GM10266 (cell line): ENCODE results near the gene ACTA2.
A peak's percentile ranks its signal among the peaks of the same experiment; 100 is the strongest.

Experiments used
- DNase-seq: peaks from one replicate; pipeline ENCODE4 v3.0.0; 2012; ENCODE audit errors: extremely low spot score
- TF ChIP-seq, protein P1 (sequence below): IDR thresholded peaks from 2 replicates; pipeline ENCODE4 v1.5.1; 2012; ENCODE audit warnings: mild to moderate bottlenecking, low read depth; ENCODE audit not compliant: control insufficient read depth, insufficient read depth; ENCODE audit errors: missing control alignments

Gene ACTA2

DNA sequence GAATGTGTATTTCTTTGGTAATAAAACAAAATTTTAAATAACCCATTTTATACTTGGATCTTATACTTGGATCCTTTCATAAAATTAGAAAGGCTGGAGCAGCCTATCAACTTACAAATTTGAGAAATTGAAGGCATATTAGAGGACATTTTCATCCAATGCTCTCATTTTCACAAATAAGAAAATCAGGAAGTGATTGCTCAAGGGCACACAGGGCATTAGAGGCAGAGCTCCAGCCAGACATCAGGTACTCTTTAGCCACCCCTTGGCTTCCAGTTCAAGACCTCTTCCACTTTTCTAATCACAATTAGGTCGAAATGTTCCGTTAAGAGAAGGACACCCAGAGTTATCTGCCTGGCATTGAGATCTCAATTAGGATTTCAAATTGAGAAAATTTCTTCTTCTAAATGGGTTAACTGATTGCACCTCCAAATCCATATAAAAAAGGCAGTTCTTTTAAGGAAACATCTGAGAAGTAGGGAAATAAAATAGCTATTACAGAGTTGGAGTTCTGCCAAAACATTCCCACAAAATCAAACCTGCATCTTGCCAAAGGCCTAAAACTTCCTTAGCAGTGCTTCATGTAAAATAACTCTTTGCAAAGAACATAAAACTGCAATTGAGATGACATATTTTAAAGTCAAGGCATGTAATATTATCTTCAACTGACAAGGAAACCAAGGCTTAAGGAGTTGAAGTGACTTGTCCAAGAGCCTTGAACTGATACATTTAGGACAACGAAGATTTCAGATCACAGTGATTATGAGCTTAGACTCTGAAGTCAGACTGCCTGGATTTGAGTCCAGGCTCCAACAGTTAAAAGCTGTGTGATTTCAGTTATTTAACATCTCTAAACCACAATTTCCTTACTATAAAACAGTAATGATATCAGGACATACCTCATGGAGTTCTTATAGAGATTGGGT lies 2.4 kb downstream of the ACTA2 start:
- TF ChIP-seq, protein P1, sequence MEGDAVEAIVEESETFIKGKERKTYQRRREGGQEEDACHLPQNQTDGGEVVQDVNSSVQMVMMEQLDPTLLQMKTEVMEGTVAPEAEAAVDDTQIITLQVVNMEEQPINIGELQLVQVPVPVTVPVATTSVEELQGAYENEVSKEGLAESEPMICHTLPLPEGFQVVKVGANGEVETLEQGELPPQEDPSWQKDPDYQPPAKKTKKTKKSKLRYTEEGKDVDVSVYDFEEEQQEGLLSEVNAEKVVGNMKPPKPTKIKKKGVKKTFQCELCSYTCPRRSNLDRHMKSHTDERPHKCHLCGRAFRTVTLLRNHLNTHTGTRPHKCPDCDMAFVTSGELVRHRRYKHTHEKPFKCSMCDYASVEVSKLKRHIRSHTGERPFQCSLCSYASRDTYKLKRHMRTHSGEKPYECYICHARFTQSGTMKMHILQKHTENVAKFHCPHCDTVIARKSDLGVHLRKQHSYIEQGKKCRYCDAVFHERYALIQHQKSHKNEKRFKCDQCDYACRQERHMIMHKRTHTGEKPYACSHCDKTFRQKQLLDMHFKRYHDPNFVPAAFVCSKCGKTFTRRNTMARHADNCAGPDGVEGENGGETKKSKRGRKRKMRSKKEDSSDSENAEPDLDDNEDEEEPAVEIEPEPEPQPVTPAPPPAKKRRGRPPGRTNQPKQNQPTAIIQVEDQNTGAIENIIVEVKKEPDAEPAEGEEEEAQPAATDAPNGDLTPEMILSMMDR = no peak
- DNase-seq = no peak

DNA sequence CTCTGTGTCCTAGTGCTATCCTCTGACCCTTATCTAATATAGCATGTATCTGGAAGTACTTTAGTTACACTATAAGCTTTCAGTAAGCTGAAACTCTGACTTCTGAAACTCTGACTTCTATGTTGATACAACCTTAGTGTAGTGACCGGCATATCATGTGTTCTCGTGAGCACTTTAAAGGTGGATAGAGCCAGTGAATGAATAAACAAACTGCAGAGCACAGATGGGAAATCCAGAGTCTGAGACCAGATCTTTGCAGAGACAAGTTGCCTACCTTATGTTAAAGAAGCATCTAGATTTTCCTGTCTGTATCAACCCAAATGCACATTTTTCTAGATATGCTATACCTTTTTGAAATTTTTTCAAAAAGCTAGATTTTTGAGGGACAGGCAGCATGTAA lies 3.5 kb downstream of the ACTA2 start:
- no peak for DNase-seq
- TF ChIP-seq, protein P1 = no peak

DNA sequence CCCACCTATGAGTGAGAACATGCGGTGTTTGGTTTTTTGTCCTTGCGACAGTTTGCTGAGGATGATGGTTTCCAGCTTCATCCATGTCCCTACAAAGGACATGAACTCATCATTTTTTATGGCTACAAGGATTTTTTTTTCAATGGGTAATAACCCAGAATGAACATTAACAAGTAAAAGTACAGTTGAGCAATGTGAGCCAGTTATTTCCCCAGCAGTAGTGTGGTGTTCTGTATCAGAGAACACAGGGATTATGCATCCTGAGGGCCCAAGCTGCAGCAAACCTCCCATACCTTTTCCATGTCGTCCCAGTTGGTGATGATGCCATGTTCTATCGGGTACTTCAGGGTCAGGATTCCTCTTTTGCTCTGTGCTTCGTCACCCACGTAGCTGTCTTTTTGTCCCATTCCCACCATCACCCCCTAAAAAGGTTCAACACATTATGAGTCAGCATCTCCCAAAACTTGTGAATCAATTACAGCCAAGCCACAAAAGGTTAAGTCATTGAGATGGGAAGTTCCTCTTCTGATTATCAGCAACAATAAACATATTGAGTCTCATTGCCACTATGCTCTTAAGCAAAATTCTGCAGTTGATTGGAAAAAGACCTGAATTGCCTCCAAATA lies 5.5 kb downstream of the ACTA2 start:
- no peak for DNase-seq
- TF ChIP-seq, protein P1 = no peak

DNA sequence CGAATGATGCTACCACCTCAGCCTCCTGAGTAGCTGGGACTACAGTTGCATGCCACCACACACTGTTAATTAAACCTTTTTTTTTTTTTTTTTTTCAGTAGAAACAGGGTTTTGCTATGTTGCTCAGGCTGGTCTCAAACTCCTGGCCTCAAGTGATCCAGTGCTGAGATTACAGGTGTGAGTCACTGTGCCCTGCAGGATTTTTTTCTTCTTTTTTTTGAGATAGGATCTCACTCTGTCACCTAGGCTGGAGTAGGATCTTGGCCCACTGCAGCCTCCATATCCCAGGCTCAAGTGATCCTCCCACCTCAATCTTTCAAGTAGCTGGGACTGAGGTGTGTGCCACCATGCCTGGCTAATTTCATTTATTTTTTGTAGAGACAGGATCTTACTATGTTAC lies 6.4 kb downstream of the ACTA2 start:
- TF ChIP-seq, protein P1 = no peak
- no peak for DNase-seq

DNA sequence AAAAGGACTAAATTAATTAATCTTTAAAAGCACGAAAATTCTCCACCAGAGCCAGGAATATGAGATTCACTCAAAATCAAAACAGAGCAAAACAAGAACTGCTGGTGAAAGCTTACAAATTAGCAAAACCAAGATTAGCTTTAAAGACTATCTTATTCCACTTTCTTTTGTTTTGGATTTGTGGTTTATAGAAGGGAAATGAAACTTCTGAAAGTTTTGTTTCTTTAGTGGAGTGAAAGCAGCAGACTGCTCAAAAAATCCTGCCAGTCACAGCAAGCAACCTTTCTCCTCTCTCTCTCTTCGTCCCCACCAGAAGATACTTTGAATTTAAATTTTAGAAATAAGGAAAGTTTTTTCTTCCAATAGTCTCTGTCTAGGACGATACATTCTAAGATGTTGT lies 7.8 kb downstream of the ACTA2 start:
- TF ChIP-seq, protein P1 = no peak
- DNase-seq = peak; percentile 6

DNA sequence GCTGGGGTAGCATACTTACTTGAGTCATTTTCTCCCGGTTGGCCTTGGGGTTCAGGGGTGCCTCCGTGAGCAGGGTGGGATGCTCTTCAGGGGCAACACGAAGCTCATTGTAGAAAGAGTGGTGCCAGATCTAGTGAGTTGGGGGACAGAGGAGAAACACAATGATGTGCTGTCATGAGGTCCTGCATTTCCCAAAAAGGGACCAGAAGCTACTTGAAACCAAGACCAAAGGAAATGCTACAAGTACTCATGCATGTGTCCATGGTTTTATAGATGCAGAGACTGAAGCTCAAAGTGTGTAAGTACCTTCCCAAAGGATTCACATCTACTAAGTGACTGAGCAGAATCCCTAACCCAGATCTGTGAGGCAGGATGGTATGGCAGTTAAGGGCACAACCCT lies 8.8 kb downstream of the ACTA2 start:
- no peak for DNase-seq
- TF ChIP-seq, protein P1 = no peak

DNA sequence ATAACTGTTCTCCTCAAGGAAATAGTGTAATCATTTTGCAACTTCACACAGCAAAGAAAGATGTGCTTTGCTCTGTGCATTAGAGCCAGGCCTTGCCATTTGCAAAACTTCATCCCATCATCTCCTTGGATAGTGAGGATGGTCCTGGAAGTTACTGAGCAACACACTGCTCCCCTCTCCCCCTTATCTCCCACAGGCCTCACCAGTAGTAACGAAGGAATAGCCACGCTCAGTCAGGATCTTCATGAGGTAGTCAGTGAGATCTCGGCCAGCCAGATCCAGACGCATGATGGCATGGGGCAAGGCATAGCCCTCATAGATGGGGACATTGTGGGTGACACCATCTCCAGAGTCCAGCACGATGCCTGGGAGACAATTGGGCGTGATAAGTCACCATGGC lies 11.5 kb downstream of the ACTA2 start:
- no peak for DNase-seq
- TF ChIP-seq, protein P1 = no peak
